HepG2 (cell line): ENCODE data around the gene AP3D1. TPM values are rescaled to one million over a fixed set of nuclear protein-coding genes. Genes with fewer than 3 reads are reported as not detected.

Experiments
- BHLHE40 ChIP-seq: IDR thresholded peaks from 2 replicates; pipeline ENCODE4 v1.6.1; 2011; ENCODE audit warnings: low read length, improper control_type of control experiment
- BRD4 ChIP-seq: sonication (generic); formaldehyde crosslinking; IDR thresholded peaks from 2 replicates; pipeline ENCODE4 v1.4.0; 2020; ENCODE audit warnings: missing genetic modification reagents
- CCDC6 ChIP-seq: sonication (generic); formaldehyde crosslinking; IDR thresholded peaks from 2 replicates; pipeline ENCODE4 v1.8.1; 2022; ENCODE audit warnings: mild to moderate bottlenecking, missing genetic modification reagents, moderate library complexity
- CHD4 ChIP-seq: fragments of 200-600 bp; sonication (generic); IDR thresholded peaks from 2 replicates; pipeline ENCODE4 v1.7.0; 2017; ENCODE audit warnings: mild to moderate bottlenecking, low read length, borderline replicate concordance
- ERF ChIP-seq: IDR thresholded peaks from 2 replicates; pipeline ENCODE4 v1.6.1; 2018; ENCODE audit warnings: missing biosample characterization, missing genetic modification reagents
- HINFP ChIP-seq: sonication (generic); formaldehyde crosslinking; IDR thresholded peaks from 2 replicates; pipeline ENCODE4 v1.4.0; 2020; ENCODE audit warnings: low read depth, mild to moderate bottlenecking, missing genetic modification reagents
- HNF4G ChIP-seq, 2 experiments: sonication (generic) in 1 of 2; formaldehyde crosslinking in 1 of 2; IDR thresholded peaks; 2 replicates each; pipeline versions ENCODE4 v1.4.0 to v1.6.1; 2011 to 2020; ENCODE audit warnings: borderline replicate concordance in 2 of 2, low read depth in 2 of 2, mild to moderate bottlenecking in 2 of 2, low read length in 1 of 2, missing genetic modification reagents in 1 of 2, moderate library complexity in 1 of 2
- IRF2 ChIP-seq: IDR thresholded peaks from 2 replicates; pipeline ENCODE4 v1.6.1; 2018; ENCODE audit warnings: missing genetic modification reagents, missing compliant biosample characterization
- JUND ChIP-seq: sonication (generic); formaldehyde crosslinking; IDR thresholded peaks from 2 replicates; pipeline ENCODE4 v1.8.0; 2022; ENCODE audit warnings: mild to moderate bottlenecking, missing genetic modification reagents
- LCORL ChIP-seq, 2 experiments: fragments of 450-650 bp in 1 of 2; sonication (generic) in 1 of 2; formaldehyde crosslinking in 1 of 2; IDR thresholded peaks; 2 replicates each; pipeline versions ENCODE4 v1.5.0 to v1.6.1; 2017 to 2020; ENCODE audit warnings: antibody characterized with exemption in 1 of 2, missing genetic modification reagents in 1 of 2
- MAFG ChIP-seq: sonication (generic); formaldehyde crosslinking; IDR thresholded peaks from 2 replicates; pipeline ENCODE4 v1.5.1; 2020; ENCODE audit warnings: mild to moderate bottlenecking, missing genetic modification reagents
- MEIS1 ChIP-seq: sonication (generic); formaldehyde crosslinking; IDR thresholded peaks from 2 replicates; pipeline ENCODE4 v1.9.0; 2021; ENCODE audit warnings: mild to moderate bottlenecking, missing genetic modification reagents, moderate library complexity, borderline replicate concordance
- MYC ChIP-seq: sonication (generic); formaldehyde crosslinking; IDR thresholded peaks from 2 replicates; pipeline ENCODE4 v1.9.0; 2021; ENCODE audit warnings: missing genetic modification reagents, borderline replicate concordance
- NFYC ChIP-seq: IDR thresholded peaks from 2 replicates; pipeline ENCODE4 v1.6.1; 2016; ENCODE audit warnings: missing genetic modification reagents, missing compliant biosample characterization
- RARA ChIP-seq: IDR thresholded peaks from 2 replicates; pipeline ENCODE4 v1.6.1; 2016; ENCODE audit warnings: missing genetic modification reagents, missing compliant biosample characterization
- SAP130 ChIP-seq: IDR thresholded peaks from 2 replicates; pipeline ENCODE4 v1.6.1; 2016; ENCODE audit warnings: low read depth
- SIX1 ChIP-seq: sonication (generic); formaldehyde crosslinking; IDR thresholded peaks from 2 replicates; pipeline ENCODE4 v1.4.0; 2020; ENCODE audit warnings: missing genetic modification reagents, borderline replicate concordance
- ZBTB4 ChIP-seq: sonication (generic); formaldehyde crosslinking; IDR thresholded peaks from 2 replicates; pipeline ENCODE4 v1.4.0; 2020; ENCODE audit warnings: missing genetic modification reagents, mild to moderate bottlenecking, borderline replicate concordance
- ZFY ChIP-seq: sonication (generic); formaldehyde crosslinking; IDR thresholded peaks from 2 replicates; pipeline ENCODE4 v1.4.0; 2020; ENCODE audit warnings: missing genetic modification reagents
- ZNF124 ChIP-seq: sonication (generic); formaldehyde crosslinking; IDR thresholded peaks from 2 replicates; pipeline ENCODE4 v1.4.0; 2020; ENCODE audit warnings: missing genetic modification reagents
- ZNF264 ChIP-seq: sonication (generic); formaldehyde crosslinking; IDR thresholded peaks from 2 replicates; pipeline ENCODE4 v1.4.0; 2020; ENCODE audit warnings: missing genetic modification reagents
- ZNF558 ChIP-seq: sonication (generic); formaldehyde crosslinking; IDR thresholded peaks from 2 replicates; pipeline ENCODE4 v1.9.0; 2022; ENCODE audit warnings: mild to moderate bottlenecking, missing genetic modification reagents, borderline replicate concordance
- ZNF674 ChIP-seq: sonication (generic); formaldehyde crosslinking; IDR thresholded peaks from 2 replicates; pipeline ENCODE4 v1.5.0; 2020; ENCODE audit warnings: low read depth, mild to moderate bottlenecking, missing genetic modification reagents
- ZNF724P ChIP-seq: sonication (generic); formaldehyde crosslinking; IDR thresholded peaks from 2 replicates; pipeline ENCODE4 v1.8.0; 2022; ENCODE audit warnings: missing genetic modification reagents, borderline replicate concordance
- ZSCAN25 ChIP-seq: sonication (generic); formaldehyde crosslinking; IDR thresholded peaks from 2 replicates; pipeline ENCODE4 v1.8.0; 2022; ENCODE audit warnings: mild to moderate bottlenecking, missing genetic modification reagents
- ZSCAN30 ChIP-seq: sonication (generic); formaldehyde crosslinking; IDR thresholded peaks from 2 replicates; pipeline ENCODE4 v1.5.0; 2020; ENCODE audit warnings: mild to moderate bottlenecking, missing genetic modification reagents
- polyA plus RNA-seq, 8 experiments: library from polyadenylated mRNA; depleted of rRNA in 3 of 8; stranded (reverse) in 7 of 8; unstranded in 1 of 8; fragments of >200 nt; fragmentation: Illumina TruSeq in 4 of 8; extraction: Trizol in 4 of 8; gene quantifications; 2 replicates each; pipeline versions ENCODE4 v1.2.1 to v1.2.3, GENCODE V29; 2011 to 2016; ENCODE audit warnings: low read depth in 4 of 8, missing spikeins in 1 of 8, mixed read lengths in 1 of 8; ENCODE audit not compliant: insufficient read depth in 1 of 8
- total RNA-seq, 5 experiments: library from RNA; depleted of rRNA; stranded (reverse); fragments of >200 nt; fragmentation: Illumina TruSeq; extraction: Trizol; gene quantifications; 2 replicates each; pipeline ENCODE4 v1.2.3, GENCODE V29; 2016; ENCODE audit warnings: low read depth in 1 of 5

AP3D1 gene
- total and polyA plus RNA-seq, 2 of the 13 experiments (the other 11 are each of a cell fraction or from before 2014, with no cell fraction given) = 68.0 to 82.6 TPM

- TF ChIP-seq BRD4 (CRISPR knock-in tag) (no peak), SAP130 (CRISPR knock-in tag) (peak; percentile 42; the same call in 1 of the 2 replicates), MYC (CRISPR knock-in tag) (no peak), MAFG (no peak), BHLHE40 (no peak), ZNF674 (CRISPR knock-in tag) (no peak), ZFY (CRISPR knock-in tag) (no peak), ZNF724P (no peak), RARA (CRISPR knock-in tag) (no peak), ZNF124 (CRISPR knock-in tag) (no peak), ZBTB4 (CRISPR knock-in tag) (no peak), NFYC (CRISPR knock-in tag) (no peak), ZSCAN25 (CRISPR knock-in tag) (no peak), SIX1 (CRISPR knock-in tag) (no peak), MEIS1 (CRISPR knock-in tag) (no peak), ZSCAN30 (CRISPR knock-in tag) (0 out of 2 replicates have a peak, but pooled peaks have one; percentile 39), LCORL (IDR thresholded peaks at IDR 0.05) (no peak), LCORL (CRISPR knock-in tag; IDR thresholded peaks at IDR 0.05) (no peak; the same call in none of the 2 replicates), ZNF558 (CRISPR knock-in tag) (0 out of 2 replicates have a peak, but pooled peaks have one; percentile 54), ZNF264 (peak; percentile 28; the same call in 1 of the 2 replicates), CCDC6 (CRISPR knock-in tag) (no peak), JUND (CRISPR knock-in tag) (no peak), ERF (CRISPR knock-in tag) (no peak), CHD4 (peak; percentile 90), HNF4G (IDR thresholded peaks at IDR 0.05; ENCODE audit: borderline replicate concordance, low read depth, low read length) (no peak), HNF4G (CRISPR knock-in tag; IDR thresholded peaks at IDR 0.05; ENCODE audit: borderline replicate concordance, low read depth) (no peak), IRF2 (CRISPR knock-in tag) (no peak), HINFP (0 out of 2 replicates have a peak, but pooled peaks have one; percentile 30)
Observed at GRCh38 chr19:2051773-2052704, 99.3 kb downstream of the AP3D1 start (continued).
